ENCODE measurements around the gene RALGPS2.
A peak's percentile ranks its signal among the peaks of the same experiment; 100 is the strongest.
"Not testable (repeated sequence)": the region's sequence is repeated elsewhere in the genome, so short reads cannot be mapped to it uniquely, and the experiment has no call there.

The RALGPS2 gene

DNA sequence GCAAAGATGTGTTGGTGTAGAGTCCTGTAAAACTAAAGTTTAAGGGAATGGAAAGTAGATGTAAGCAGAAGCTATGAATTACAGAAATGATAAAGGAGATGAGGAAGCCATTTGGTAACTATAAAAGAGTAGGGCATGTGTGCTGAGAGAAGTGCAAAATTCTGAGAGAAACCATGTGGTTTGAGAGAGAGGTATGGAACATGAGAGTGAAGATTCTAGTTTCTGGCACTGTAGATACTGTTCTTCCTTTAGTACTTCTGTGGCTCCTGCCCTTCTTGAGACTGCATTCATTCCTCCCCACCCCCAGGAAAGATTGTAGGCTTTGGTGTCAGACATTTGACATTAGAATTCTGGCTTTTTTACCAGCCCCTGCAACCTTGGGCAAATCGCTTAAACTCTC lies 15.4 kb downstream of the RALGPS2 start:
- ATAC-seq (no peak), DNase-seq (ENCODE audit: low spot score in 2 of 2) (no peak)
- Mint-ChIP-seq H3K4me1 (no peaks in the 10 kb centered on the region), H3K27ac (no peak overlapping the region), H3K9me3 (no peaks in the 10 kb centered on the region), H3K36me3 (peaks cover 4% of the 10 kb centered on the region), H3K4me3 (no peak overlapping the region)

DNA sequence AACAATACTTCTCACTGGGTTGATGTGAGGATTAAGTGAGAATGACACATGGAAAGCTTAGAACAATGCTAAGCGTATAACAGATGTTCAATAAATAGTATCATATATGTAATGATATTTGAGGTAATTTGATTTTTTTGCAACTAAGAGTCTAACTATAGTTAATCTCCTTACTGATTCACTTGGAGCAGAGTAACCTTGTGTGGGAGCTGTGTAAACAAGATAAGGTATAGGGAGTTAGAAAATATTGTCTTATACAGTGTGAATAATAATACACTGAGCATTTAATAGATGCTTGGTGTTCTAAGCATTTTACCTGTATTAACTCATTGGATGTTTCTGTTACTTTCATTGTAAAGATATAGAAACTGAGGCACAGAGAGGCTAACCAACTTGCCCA lies 15.9 kb downstream of the RALGPS2 start:
- no peak overlapping the region for H3K27ac Mint-ChIP-seq
- H3K4me1 Mint-ChIP-seq: no peaks in the 10 kb centered on the region
- peaks cover 4% of the 10 kb centered on the region for H3K36me3 Mint-ChIP-seq
- ATAC-seq (no peak), DNase-seq (ENCODE audit: low spot score in 2 of 2) (no peak)
- H3K4me3 Mint-ChIP-seq: no peak overlapping the region
- H3K9me3 Mint-ChIP-seq: no peaks in the 10 kb centered on the region

DNA sequence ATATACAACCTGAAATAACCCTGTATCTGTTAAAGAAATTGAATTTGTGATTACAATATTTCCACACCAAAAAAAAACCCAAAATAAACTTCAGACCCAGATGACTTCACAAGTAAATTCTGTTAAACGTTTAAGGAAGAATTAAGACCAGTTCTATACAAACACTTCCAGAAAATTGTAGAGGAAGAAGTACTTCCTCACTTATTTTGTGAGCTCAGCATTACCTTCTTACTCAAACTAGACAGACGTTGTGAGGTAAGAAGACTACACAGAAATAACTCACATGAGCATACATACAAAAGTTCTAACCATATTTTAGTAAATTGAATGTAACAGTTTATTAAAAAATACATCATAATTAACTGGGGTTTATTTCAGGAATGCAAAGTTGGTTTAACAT lies 18.8 kb downstream of the RALGPS2 start:
- no peak overlapping the region for H3K4me3 Mint-ChIP-seq
- H3K4me1 Mint-ChIP-seq: no peaks in the 10 kb centered on the region
- ATAC-seq (no peak), DNase-seq (ENCODE audit: low spot score in 2 of 2) (no peak)
- H3K27ac Mint-ChIP-seq: no peak overlapping the region
- peaks cover 4% of the 10 kb centered on the region for H3K36me3 Mint-ChIP-seq
- no peaks in the 10 kb centered on the region for H3K9me3 Mint-ChIP-seq

DNA sequence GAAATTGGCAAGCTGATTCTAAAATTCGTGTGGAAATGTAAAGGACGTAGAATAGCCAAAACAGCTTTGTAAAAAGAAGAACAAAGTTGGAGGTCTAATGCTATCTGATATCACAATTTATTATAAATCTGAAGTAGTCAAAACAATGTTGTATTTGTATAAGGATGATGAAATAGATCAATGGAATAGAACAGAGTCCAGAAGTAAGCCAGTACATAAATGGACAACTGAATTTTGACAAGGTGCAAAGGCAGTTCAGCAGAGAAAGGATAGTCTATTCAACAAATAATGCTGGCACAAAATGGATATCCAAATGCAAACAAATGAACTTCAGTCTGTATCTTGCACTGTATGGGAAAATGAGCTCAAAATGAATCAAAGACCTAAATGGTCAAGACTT lies 20.2 kb downstream of the RALGPS2 start:
- H3K36me3 Mint-ChIP-seq: peaks cover 4% of the 10 kb centered on the region
- H3K4me1 Mint-ChIP-seq: no peaks in the 10 kb centered on the region
- H3K9me3 Mint-ChIP-seq: no peaks in the 10 kb centered on the region
- no peak overlapping the region for H3K4me3 Mint-ChIP-seq
- DNase-seq (ENCODE audit: low spot score in 2 of 2): no peak
- H3K27ac Mint-ChIP-seq: no peak overlapping the region
- no peak for ATAC-seq

DNA sequence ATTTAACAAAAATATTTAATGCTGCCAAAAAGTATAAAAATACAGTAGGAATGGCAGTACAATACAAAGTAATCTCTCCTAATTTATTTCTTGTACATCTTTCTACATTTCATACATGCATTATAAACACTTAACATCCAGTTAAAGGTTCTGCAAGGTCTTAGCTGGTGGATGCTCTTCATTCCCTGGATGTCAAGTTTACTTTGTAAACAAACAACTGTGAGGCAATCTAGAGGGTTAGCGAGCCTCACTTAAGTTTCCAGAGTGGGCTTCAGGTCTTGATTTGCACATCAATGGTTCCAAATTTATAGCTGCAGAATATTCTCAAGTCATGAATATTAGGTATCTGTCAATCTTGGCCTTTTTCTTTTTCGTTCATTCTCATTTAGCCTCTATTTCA lies 21.3 kb downstream of the RALGPS2 start:
- Mint-ChIP-seq H3K4me1 (no peaks in the 10 kb centered on the region), H3K27ac (no peak overlapping the region), H3K36me3 (peaks cover 4% of the 10 kb centered on the region), H3K4me3 (no peak overlapping the region), H3K9me3 (no peaks in the 10 kb centered on the region)
- DNase-seq (ENCODE audit: low spot score in 2 of 2) (no peak), ATAC-seq (no peak)

DNA sequence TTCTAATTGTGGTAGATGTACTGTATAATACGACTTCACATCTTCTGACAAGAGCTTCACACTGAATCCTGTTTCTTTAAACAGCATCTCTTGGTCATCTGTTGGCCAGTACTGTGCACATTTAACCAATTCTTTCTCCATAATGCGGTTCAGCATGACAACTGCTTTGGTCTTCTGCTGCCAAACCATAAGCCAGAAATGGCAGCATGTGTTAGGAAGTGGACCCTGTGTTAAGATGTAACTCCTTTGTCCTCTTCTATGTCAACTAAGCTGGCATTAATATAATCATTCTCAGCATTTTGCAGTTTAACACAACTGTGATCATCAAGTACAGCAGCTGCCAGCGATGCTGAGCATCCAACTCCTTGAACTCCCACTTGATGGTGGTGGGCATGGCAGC lies 22.3 kb downstream of the RALGPS2 start:
- DNase-seq (ENCODE audit: low spot score in 2 of 2); H3K27ac Mint-ChIP-seq; H3K9me3 Mint-ChIP-seq; H3K36me3 Mint-ChIP-seq; H3K4me3 Mint-ChIP-seq; H3K4me1 Mint-ChIP-seq; ATAC-seq: not testable (repeated sequence)

DNA sequence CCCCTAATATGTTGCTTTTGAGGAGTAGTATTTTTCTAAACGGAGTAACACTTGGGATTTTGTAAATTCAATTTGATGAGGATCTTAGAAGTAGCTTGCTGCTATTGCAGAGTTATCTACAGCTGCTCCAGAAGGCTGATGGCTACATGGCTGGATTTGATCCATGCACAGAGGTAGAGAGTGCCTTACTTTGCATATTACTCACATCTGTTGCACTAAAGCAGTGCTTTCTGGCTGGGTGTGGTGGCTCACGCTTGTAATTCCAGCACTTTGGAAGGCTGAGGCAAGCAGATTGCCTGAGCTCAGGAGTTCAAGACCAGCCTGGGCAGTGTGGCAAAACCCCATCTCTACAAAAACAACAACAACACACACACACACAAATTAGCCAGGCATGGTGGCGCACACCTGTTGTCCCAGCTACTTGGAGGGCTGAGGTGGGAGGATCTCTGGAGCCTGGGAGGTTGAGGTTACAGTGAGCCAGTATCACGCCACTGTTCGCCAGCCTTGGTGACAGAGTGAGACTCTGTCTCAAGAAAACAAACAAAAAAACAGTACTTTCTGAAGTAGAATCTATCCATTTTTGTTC lies 24.6 kb downstream of the RALGPS2 start:
- DNase-seq (ENCODE audit: low spot score in 2 of 2) (no peak), ATAC-seq (no peak)
- H3K4me1 Mint-ChIP-seq: no peaks in the 10 kb centered on the region
- no peaks in the 10 kb centered on the region for H3K9me3 Mint-ChIP-seq
- H3K27ac Mint-ChIP-seq: no peak overlapping the region
- no peaks in the 10 kb centered on the region for H3K36me3 Mint-ChIP-seq
- H3K4me3 Mint-ChIP-seq: no peak overlapping the region

DNA sequence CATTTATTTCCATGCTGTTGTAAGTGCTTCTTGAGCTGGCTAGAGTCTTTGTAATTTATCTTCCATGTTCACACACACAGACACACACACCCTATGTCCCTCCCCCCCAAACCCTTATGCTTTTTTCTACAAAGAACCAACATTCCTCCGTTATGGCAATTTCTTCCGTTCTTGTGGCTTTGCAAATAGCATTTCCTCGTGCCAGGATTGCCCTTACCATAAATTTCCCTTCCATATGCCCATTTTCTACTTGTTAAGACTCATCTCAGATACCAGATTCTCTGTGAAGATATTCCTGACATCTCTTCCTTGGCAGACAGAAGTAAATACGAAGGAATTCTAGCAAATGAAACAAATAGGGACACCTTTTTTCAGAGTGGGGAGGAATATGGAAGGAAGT lies 26.0 kb downstream of the RALGPS2 start:
- ATAC-seq: no peak
- H3K9me3 Mint-ChIP-seq: peaks cover 8% of the 10 kb centered on the region
- no peaks in the 10 kb centered on the region for H3K36me3 Mint-ChIP-seq
- no peak overlapping the region for H3K4me3 Mint-ChIP-seq
- no peak overlapping the region for H3K27ac Mint-ChIP-seq
- no peaks in the 10 kb centered on the region for H3K4me1 Mint-ChIP-seq
- no peak for DNase-seq (ENCODE audit: low spot score in 2 of 2)

DNA sequence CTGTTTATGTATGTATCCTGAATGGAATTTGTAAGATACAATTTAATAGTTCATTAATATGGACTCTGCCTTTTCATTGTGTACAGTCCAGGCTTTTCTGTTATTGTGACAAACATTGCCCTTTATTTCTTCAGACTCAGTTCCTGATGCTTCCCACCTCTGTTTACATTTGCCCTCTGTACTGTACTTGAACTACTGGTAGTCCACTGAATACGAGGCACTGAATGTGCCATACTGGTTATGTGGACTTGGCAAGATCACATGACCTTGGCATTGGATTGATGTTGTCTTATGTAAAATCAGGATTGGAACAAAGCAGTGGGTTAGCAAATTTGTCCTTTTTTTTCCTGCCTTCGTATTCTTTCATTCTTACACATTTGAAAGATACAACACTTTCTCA lies 27.8 kb downstream of the RALGPS2 start:
- DNase-seq (ENCODE audit: low spot score in 2 of 2) (no peak), ATAC-seq (no peak)
- H3K4me3 Mint-ChIP-seq: no peak overlapping the region
- peaks cover 11% of the 10 kb centered on the region for H3K9me3 Mint-ChIP-seq
- no peaks in the 10 kb centered on the region for H3K36me3 Mint-ChIP-seq
- H3K4me1 Mint-ChIP-seq: no peaks in the 10 kb centered on the region
- no peak overlapping the region for H3K27ac Mint-ChIP-seq

DNA sequence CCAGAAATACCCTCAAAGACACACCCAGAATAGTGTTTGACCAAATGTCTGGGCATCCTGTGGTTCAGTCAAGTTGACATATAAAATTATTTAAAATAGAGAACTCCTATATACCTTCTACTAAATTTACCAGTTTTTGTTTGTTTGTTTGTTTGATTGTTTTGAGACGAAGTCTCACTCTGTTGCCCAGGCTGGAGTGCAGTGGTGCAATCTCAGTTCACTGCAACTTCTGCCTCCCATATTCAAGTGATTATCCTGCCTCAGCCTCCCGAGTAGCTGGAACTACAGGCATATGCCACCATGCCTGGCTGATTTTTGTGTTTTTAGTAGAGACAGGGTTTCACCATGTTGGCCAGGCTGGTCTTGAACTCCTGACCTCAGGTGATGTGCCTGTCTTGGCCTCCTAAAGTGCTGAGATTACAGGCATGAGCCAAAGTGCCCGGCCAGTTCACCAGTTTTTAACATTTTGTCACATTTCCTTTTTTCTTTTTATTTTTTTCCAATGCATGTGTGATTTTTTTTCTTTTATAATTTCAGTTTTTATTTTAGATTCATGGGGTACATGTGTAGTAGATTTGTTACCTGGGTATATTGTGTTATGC lies 29.7 kb downstream of the RALGPS2 start:
- H3K9me3 Mint-ChIP-seq: peaks cover 16% of the 10 kb centered on the region
- not testable (repeated sequence) for H3K36me3 Mint-ChIP-seq; DNase-seq (ENCODE audit: low spot score in 2 of 2); H3K4me1 Mint-ChIP-seq; H3K27ac Mint-ChIP-seq; ATAC-seq; H3K4me3 Mint-ChIP-seq

DNA sequence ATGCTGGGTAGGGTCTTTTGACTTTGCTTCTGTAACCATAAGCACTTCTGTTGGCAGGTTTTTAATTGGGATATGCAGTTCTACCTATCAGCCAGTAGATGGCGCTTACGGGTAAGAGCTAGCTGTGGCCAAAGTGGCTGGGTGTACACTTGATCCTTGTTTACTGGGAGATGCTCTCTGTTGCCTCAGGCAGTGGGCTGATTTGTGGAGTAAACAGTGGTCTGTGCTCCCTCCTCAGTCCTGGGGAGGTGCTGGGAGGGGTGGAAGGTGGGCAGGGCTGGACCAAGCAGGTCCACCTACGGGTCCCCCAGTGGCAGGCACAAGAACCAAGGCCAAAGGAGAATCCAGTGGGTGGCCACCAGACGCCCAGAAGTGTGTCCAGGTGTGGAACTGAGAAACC lies 43.4 kb downstream of the RALGPS2 start:
- Mint-ChIP-seq H3K4me3 (no peak overlapping the region), H3K4me1 (no peaks in the 10 kb centered on the region), H3K27ac (no peak overlapping the region), H3K36me3 (no peaks in the 10 kb centered on the region), H3K9me3 (peaks cover 10% of the 10 kb centered on the region)
- peak; percentile 3 to 56 for DNase-seq (ENCODE audit: low spot score in 2 of 2)
- peak; percentile 57 for ATAC-seq

DNA sequence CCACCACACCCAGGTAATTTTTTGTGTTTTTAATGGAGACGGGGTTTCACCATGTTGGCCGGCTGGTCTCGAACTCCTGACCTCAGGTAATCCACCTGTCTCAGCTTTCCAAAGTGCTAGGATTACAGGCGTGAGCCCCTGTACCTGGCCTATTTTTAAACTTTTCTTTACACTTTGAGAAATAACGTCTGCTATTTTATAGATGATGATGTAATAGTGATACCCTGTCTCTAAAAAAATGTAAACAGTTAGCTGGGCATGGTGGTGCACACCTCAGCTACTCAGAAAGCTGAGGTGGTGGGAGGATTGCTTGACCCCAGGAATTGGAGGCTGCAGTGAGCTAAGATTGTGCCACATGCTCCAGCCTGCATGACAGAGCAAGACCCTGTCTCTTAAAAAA lies 47.9 kb downstream of the RALGPS2 start:
- H3K4me1 Mint-ChIP-seq: no peaks in the 10 kb centered on the region
- no peak for DNase-seq (ENCODE audit: low spot score in 2 of 2)

DNA sequence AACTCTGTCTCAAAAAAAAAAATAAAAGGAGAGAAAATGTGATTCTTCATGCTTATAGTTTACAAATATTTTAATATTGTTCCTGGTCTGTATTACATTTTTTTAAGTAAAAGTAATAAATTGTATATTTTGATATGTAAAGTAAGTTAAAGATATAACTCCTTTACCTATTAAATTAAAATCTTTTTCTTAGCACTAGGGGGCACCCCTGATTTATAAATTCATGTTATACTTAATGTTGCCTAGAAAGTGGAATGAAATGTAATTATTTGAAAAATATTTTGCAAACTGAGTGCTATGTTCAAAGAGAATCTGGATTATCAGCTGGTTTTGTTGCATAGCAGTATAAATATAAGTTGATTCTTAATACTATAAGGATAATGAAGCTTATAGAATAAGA lies 49.2 kb downstream of the RALGPS2 start:
- Mint-ChIP-seq H3K36me3 (no peaks in the 10 kb centered on the region), H3K27ac (no peak overlapping the region), H3K4me1 (no peaks in the 10 kb centered on the region), H3K4me3 (no peak overlapping the region), H3K9me3 (no peaks in the 10 kb centered on the region)
- ATAC-seq: no peak
- no peak for DNase-seq (ENCODE audit: low spot score in 2 of 2)

More for the DNA sequence above, 47.9 kb downstream of the RALGPS2 start:
- no peak overlapping the region for H3K27ac Mint-ChIP-seq
- H3K9me3 Mint-ChIP-seq: no peaks in the 10 kb centered on the region
- H3K36me3 Mint-ChIP-seq: no peaks in the 10 kb centered on the region
- ATAC-seq: no peak
- H3K4me3 Mint-ChIP-seq: no peak overlapping the region

DNA sequence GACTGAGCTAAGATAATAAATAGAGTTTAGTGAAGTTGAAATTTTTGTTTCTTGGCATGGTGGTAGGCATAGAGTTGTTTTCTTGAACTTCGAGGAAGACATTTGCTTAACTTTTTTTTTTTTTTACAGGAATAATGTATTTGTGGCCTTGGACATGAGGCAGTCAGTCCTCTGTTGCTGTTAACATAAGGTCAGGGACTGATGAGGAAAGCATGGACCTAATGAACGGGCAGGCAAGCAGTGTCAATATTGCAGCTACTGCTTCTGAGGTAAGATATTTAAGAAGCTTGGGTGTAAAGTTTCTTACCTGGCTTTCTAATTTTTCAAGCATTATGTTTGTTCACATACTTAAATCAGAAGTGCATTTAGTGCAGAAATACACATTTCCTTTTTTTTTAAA lies 51.5 kb downstream of the RALGPS2 start:
- no peak for DNase-seq (ENCODE audit: low spot score in 2 of 2)
- no peaks in the 10 kb centered on the region for H3K36me3 Mint-ChIP-seq
- H3K4me3 Mint-ChIP-seq: no peak overlapping the region
- no peak for ATAC-seq
- H3K27ac Mint-ChIP-seq: no peak overlapping the region
- H3K9me3 Mint-ChIP-seq: no peaks in the 10 kb centered on the region
- H3K4me1 Mint-ChIP-seq: no peaks in the 10 kb centered on the region

DNA sequence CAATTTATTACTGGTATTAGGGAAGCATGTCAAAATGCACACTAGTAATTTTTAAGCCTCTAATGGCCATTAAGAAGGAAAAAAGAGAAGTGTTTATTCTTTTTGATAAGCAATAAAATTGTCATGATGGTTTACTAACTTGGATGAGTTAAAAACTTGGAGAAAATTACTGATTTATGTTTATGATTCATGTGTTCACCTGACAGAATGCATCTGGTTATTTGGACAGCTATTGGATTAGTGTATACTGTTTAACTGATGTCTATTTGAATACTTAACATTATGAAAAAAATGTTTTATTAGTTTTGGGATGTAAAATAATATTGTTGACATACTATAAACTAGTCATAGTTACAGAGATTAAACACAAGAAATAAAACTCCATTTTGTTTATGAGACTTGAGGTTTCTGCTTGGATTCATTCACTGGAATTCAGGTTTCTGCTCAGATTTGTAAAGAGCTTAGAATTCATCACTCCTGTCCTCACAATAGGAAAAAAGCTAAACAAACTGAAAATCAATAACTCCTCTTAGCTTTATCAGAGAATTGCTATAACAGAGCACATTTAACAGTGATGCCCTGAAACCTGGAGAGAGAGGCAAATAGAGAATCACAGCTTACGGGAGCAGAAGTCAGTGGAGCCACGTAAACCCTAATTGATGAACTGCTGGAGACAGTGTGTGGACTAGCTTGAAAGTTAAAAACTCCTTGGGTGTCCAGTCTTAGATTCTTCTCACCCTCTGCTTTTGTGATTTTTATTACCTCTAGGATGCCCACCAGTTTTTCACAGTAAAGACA lies 56.7 kb downstream of the RALGPS2 start:
- Mint-ChIP-seq H3K4me1 (no peaks in the 10 kb centered on the region), H3K4me3 (no peak overlapping the region), H3K36me3 (no peaks in the 10 kb centered on the region), H3K27ac (no peak overlapping the region), H3K9me3 (no peaks in the 10 kb centered on the region)
- no peak for DNase-seq (ENCODE audit: low spot score in 2 of 2)
- no peak for ATAC-seq

DNA sequence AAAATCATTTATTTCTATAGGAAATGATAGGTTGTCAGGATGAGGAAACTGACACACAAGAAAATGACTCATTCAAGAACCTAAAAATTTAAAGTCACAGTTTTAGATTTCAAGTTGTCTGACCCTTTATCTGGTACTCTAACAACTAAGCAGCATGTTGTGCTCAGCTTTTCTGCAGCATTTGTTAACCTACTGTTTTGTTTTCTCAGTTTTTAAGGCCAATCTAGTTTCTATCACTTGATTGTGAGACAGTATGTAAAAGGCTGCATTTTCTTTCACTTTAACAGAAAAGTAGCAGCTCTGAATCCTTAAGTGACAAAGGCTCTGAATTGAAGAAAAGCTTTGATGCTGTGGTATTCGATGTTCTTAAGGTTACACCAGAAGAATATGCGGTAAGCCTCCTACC lies 59.1 kb downstream of the RALGPS2 start:
- no peaks in the 10 kb centered on the region for H3K9me3 Mint-ChIP-seq
- ATAC-seq (no peak), DNase-seq (ENCODE audit: low spot score in 2 of 2) (no peak)
- no peak overlapping the region for H3K4me3 Mint-ChIP-seq
- H3K27ac Mint-ChIP-seq: no peak overlapping the region
- no peaks in the 10 kb centered on the region for H3K4me1 Mint-ChIP-seq
- no peaks in the 10 kb centered on the region for H3K36me3 Mint-ChIP-seq

All from stimulated activated effector memory CD8-positive, alpha-beta T cell treated with anti-CD3 and anti-CD28 coated beads, Interleukin-12 subunit alpha, Interleukin-12 subunit beta, amount 100 ng/mL, for 72 hours (primary cell).